COR-L47 (cell line): Measurements from ENCODE around the gene THADA.
"Not testable (repeated sequence)": the region's sequence is repeated elsewhere in the genome, so short reads cannot be mapped to it uniquely, and the experiment has no call there.

Source experiments
- DNase-seq: peaks from one replicate; lab custom pipeline; 2025; lab: John Stamatoyannopoulos, UW

The THADA gene

GRCh38 chr2:43302182-43302960 is 293.5 kb downstream of the THADA start:
- DNase-seq: no peak

GRCh38 chr2:43300781-43301583 is 294.9 kb downstream of the THADA start:
- no peak for DNase-seq

GRCh38 chr2:43300222-43300621 is 295.6 kb downstream of the THADA start:
- no peak for DNase-seq

DNA sequence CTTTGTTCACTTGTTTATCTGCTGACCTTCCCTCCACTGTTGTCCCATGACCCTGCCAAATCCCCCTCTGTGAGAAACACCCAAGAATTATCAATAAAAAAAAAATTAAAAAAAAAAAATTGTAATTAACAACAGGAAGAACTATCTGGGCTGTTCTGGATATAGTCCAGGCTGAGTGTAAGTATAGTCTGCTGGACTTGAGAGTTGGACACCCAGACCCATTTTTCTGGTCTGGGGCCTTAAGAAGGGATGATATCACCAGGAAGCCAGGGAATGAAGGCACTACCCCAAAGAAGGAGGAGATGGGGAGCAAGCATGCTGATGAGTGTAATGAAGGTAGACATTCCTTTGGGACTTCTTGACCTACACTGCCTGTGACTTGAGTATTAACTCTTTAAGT is 297.3 kb downstream of the THADA start:
- DNase-seq: no peak

DNA sequence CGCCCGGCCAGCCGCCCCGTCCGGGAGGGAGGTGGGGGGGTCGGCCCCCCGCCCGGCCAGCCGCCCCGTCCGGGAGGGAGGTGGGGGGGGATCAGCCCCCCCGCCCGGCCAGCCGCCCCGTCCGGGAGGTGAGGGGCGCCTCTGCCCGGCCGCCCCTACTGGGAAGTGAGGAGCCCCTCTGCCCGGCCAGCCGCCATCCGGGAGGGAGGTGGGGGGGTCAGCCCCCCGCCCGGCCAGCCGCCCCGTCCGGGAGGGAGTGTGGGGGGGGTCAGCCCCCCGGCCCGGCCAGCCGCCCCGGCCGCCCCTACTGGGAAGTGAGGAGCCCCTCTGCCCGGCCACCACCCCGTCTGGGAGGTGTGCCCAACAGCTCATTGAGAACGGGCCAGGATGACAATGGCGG is 298.1 kb downstream of the THADA start:
- not testable (repeated sequence) for DNase-seq

DNA sequence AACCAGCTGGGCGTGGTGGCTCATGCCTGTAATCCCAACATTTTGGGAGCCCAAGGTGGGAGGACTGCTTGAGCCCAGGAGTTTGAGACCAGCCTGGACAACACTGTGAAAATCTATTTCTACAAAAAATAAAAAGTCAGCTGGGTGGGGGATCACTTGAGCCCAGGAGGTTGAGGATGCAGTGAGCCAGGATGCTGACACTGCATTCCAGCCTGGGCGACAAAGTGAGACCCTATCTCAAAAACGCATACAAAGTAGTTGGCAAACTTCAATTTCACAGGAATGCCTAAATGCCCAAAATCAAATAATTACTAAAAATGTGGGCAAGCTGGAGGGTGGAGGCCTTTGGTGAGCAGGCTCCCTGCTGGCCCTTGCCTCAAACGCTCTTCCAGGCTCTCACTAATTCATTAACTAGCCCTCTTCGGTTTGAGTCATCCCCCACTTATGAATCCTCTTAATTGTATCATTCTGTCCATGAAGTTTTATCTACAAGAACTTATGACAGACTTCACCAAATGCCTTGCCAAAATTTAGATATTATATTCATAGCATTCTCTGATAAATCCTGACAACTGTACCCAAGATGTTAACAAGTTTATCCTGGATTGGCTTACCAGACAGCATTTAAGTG is 300.8 kb downstream of the THADA start:
- DNase-seq: no peak

- DNase-seq: no peak
These were observed 301.8 kb downstream of the THADA start for GRCh38 chr2:43293744-43294695.

- DNase-seq: no peak
These were observed 302.7 kb downstream of the THADA start for GRCh38 chr2:43292851-43293743.

GRCh38 chr2:43292297-43292696 is 303.5 kb downstream of the THADA start:
- no peak for DNase-seq

- DNase-seq: no peak
These were observed 306.5 kb downstream of the THADA start for GRCh38 chr2:43289331-43289730.

GRCh38 chr2:43288417-43289305 is 307.2 kb downstream of the THADA start:
- no peak for DNase-seq

GRCh38 chr2:43285987-43286386 is 309.9 kb downstream of the THADA start:
- no peak for DNase-seq

- no peak for DNase-seq
These were observed 310.9 kb downstream of the THADA start for GRCh38 chr2:43284967-43285366.

DNA sequence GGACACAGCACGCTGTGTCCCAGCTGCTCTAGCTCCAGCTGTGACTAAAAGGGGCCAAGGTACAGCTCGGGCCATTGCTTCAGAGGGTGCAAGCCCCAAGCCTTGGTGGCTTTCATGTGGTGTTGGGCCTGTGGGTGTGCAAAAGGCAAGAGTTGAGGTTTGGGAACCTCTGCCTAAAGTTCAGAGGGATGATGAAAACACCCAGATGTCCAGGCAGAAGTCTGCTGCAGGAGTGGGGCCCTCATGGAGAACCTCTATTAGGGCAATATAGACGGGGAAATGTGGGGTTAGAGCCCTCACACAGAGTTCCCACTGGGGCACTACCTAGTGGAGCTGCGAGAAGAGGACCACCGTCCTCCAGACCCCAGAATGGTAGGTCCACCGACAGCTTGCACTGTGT is 311.5 kb downstream of the THADA start:
- DNase-seq: not testable (repeated sequence)

DNA sequence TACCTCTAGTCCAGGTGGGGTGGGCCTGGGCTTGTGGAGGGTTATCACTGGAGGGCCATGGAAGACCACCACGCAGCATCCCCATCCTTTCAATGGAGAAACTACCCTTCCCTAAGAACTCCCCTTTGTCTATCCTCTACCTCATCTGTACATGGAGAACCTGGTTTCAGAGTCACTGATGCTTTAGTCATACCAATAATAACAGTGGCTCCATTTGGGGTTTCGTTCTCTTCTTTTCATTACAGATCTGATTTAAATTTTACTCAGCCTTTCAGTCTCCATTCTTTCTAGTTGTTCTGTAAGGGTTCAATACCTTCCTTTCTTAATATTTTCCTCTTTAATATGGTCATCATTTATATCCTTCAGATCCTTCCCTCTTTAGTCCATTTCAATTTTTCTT is 314.8 kb downstream of the THADA start:
- no peak for DNase-seq

DNA sequence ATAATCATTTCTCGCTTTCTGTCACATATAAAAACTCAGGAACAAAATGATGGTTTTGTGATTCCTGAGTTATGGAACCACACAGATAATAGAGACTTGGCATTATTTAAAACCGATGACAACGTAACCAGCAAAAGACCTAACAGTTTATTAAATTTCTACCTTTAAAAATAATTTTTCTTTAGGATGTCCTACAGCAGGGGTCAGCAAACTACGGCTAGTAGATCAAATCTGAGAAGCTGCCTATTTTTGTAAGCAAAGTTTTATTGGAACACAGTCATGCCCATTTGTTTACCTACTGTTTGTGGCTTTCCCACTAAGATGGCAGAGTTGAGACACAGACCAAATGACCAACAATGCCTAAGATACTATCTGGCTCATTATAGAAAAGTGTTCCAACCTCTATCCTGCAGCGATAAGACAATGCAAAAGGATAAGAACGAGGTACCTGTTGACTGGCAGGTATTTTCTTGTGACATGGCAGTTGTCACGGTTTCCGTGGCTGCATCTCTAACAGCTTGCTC is 316.5 kb downstream of the THADA start:
- DNase-seq: no peak

DNA sequence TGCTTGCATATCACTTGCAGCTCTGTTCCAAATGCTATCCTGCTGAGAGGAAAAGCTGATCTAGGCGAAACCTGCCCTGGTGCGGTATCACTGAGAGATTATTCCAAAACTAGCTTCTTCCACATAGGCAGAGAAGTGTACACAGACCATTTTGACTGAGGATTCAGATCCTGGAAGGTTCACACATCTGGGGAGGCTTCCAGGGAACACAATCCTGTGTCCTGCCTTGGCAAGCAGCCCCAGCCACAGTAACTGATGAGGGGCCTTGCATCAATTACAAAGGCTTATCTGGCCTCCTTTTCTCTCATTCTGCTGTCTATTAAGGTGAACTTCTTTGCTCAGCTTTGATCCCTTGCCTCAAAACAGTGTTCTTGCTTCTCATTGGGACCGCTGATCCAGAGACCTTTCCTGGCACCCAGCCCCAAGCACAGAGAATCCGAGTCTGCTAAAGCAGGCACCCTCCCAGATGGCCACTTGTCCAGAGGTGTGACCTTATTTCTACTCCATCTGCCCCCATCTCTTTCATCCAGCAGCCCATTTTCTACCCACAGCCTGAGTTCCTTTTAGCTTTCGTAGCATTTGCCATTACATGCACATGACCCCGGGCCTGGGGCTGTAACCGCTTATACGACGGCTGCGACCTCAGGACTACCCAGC is 317.1 kb downstream of the THADA start:
- no peak for DNase-seq

GRCh38 chr2:43276962-43277391 is 318.9 kb downstream of the THADA start:
- no peak for DNase-seq
